ENCODE data around the gene PTPN23. TPM values are rescaled to one million over a fixed set of nuclear protein-coding genes. Genes with fewer than 3 reads are reported as not detected.
A peak's percentile ranks its signal among the peaks of the same experiment; 100 is the strongest.

Gene PTPN23
- total and polyA plus RNA-seq, 10 of the 15 experiments (the other 5 are each of a cell fraction or from before 2014, with no cell fraction given), result 0.44 to 28.6 (median 4.4) TPM

DNA sequence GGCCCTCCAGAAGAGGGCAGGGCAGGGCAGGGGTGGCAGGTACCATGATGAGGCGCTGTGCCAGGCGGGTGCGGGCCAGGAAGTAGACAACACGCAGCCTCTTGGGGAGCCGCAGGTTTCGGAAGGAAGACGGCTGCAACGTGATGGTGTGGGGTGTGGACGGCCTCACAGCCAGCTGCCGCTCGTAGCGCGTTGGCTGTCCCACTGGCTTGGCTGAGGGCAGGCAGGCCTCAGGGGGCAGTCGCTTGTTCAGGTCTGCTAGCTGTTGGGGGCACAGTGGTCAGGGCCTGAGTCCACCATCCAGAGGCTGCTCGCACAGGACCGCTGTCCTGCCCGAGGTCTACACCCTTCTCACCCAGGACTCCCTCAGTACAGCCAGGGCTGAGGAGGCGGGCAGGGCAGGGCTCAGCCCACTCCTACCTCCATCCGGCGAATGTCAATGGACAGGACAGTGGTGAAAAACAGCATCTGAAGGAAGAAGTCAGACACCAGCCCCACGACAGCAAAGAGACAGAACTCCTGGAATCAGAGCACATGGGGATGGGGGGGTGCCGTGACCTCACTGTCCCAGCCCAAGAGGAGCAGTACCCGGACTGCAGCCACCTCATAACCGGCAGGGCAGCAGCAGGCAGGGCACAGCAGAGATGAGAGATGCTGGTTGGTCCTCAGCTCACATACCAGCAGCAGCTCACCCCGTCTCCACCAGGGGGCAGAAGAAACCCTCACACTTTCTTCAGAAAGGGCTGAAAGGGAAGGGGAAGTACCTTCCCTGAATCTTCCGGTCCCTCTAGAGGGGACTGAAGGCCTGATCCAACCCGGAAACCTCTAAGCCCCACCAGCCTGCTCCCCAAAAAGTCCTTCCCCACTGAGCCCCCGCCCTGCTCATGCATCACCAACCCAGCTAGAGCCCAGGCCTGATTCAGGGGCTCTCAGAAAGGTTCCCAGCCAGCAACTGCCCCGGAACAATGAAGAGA, 40.0 kb downstream of the PTPN23 start (continued):
- TF ChIP-seq, protein P1, sequence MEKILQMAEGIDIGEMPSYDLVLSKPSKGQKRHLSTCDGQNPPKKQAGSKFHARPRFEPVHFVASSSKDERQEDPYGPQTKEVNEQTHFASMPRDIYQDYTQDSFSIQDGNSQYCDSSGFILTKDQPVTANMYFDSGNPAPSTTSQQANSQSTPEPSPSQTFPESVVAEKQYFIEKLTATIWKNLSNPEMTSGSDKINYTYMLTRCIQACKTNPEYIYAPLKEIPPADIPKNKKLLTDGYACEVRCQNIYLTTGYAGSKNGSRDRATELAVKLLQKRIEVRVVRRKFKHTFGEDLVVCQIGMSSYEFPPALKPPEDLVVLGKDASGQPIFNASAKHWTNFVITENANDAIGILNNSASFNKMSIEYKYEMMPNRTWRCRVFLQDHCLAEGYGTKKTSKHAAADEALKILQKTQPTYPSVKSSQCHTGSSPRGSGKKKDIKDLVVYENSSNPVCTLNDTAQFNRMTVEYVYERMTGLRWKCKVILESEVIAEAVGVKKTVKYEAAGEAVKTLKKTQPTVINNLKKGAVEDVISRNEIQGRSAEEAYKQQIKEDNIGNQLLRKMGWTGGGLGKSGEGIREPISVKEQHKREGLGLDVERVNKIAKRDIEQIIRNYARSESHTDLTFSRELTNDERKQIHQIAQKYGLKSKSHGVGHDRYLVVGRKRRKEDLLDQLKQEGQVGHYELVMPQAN (conservative IDR thresholded peaks at IDR 0.05), result no peak
- TF ChIP-seq, protein P2, sequence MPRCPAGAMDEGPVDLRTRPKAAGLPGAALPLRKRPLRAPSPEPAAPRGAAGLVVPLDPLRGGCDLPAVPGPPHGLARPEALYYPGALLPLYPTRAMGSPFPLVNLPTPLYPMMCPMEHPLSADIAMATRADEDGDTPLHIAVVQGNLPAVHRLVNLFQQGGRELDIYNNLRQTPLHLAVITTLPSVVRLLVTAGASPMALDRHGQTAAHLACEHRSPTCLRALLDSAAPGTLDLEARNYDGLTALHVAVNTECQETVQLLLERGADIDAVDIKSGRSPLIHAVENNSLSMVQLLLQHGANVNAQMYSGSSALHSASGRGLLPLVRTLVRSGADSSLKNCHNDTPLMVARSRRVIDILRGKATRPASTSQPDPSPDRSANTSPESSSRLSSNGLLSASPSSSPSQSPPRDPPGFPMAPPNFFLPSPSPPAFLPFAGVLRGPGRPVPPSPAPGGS (IDR thresholded peaks at IDR 0.05; ENCODE audit: borderline replicate concordance, insufficient read depth, low read depth, low read length, poor library complexity, severe bottlenecking), result no peak
- TF ChIP-seq, protein P3, sequence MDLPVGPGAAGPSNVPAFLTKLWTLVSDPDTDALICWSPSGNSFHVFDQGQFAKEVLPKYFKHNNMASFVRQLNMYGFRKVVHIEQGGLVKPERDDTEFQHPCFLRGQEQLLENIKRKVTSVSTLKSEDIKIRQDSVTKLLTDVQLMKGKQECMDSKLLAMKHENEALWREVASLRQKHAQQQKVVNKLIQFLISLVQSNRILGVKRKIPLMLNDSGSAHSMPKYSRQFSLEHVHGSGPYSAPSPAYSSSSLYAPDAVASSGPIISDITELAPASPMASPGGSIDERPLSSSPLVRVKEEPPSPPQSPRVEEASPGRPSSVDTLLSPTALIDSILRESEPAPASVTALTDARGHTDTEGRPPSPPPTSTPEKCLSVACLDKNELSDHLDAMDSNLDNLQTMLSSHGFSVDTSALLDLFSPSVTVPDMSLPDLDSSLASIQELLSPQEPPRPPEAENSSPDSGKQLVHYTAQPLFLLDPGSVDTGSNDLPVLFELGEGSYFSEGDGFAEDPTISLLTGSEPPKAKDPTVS (IDR thresholded peaks at IDR 0.05; ENCODE audit: low read depth, low read length), result no peak
- TF ChIP-seq, protein P4, sequence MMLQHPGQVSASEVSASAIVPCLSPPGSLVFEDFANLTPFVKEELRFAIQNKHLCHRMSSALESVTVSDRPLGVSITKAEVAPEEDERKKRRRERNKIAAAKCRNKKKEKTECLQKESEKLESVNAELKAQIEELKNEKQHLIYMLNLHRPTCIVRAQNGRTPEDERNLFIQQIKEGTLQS (IDR thresholded peaks at IDR 0.05; ENCODE audit: borderline replicate concordance, extremely low read depth, low read depth, low read length), result no peak
- TF ChIP-seq RELA (IDR thresholded peaks at IDR 0.05; ENCODE audit: borderline replicate concordance, partially characterized antibody) (peak; percentile 51), TBL1XR1 (IDR thresholded peaks at IDR 0.05; ENCODE audit: low read depth, low read length) (no peak), POLR2AphosphoS5 (IDR thresholded peaks at IDR 0.05; ENCODE audit: low read length) (peak; percentile 38; the same call in 1 of the 2 replicates), KDM1A (IDR thresholded peaks at IDR 0.05; ENCODE audit: borderline replicate concordance) (no peak)
- TF ChIP-seq, protein P5, sequence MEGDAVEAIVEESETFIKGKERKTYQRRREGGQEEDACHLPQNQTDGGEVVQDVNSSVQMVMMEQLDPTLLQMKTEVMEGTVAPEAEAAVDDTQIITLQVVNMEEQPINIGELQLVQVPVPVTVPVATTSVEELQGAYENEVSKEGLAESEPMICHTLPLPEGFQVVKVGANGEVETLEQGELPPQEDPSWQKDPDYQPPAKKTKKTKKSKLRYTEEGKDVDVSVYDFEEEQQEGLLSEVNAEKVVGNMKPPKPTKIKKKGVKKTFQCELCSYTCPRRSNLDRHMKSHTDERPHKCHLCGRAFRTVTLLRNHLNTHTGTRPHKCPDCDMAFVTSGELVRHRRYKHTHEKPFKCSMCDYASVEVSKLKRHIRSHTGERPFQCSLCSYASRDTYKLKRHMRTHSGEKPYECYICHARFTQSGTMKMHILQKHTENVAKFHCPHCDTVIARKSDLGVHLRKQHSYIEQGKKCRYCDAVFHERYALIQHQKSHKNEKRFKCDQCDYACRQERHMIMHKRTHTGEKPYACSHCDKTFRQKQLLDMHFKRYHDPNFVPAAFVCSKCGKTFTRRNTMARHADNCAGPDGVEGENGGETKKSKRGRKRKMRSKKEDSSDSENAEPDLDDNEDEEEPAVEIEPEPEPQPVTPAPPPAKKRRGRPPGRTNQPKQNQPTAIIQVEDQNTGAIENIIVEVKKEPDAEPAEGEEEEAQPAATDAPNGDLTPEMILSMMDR (IDR thresholded peaks at IDR 0.05 in 2 of 3, conservative IDR thresholded peaks at IDR 0.05 in 1 of 3; ENCODE audit: control insufficient read depth in 2 of 3, extremely low read depth in 1 of 3, insufficient read depth in 1 of 3, low read depth in 3 of 3, low read length in 3 of 3), result peak; percentile 94 to 96 (median 96)
- TF ChIP-seq, protein P6, sequence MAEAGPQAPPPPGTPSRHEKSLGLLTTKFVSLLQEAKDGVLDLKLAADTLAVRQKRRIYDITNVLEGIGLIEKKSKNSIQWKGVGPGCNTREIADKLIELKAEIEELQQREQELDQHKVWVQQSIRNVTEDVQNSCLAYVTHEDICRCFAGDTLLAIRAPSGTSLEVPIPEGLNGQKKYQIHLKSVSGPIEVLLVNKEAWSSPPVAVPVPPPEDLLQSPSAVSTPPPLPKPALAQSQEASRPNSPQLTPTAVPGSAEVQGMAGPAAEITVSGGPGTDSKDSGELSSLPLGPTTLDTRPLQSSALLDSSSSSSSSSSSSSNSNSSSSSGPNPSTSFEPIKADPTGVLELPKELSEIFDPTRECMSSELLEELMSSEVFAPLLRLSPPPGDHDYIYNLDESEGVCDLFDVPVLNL (IDR thresholded peaks at IDR 0.05; ENCODE audit: low read depth, low read length), result no peak
- TF ChIP-seq, protein P7, sequence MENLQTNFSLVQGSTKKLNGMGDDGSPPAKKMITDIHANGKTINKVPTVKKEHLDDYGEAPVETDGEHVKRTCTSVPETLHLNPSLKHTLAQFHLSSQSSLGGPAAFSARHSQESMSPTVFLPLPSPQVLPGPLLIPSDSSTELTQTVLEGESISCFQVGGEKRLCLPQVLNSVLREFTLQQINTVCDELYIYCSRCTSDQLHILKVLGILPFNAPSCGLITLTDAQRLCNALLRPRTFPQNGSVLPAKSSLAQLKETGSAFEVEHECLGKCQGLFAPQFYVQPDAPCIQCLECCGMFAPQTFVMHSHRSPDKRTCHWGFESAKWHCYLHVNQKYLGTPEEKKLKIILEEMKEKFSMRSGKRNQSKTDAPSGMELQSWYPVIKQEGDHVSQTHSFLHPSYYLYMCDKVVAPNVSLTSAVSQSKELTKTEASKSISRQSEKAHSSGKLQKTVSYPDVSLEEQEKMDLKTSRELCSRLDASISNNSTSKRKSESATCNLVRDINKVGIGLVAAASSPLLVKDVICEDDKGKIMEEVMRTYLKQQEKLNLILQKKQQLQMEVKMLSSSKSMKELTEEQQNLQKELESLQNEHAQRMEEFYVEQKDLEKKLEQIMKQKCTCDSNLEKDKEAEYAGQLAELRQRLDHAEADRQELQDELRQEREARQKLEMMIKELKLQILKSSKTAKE (IDR thresholded peaks at IDR 0.05; ENCODE audit: low read depth, poor library complexity, severe bottlenecking), result no peak
- TF ChIP-seq, protein P8, sequence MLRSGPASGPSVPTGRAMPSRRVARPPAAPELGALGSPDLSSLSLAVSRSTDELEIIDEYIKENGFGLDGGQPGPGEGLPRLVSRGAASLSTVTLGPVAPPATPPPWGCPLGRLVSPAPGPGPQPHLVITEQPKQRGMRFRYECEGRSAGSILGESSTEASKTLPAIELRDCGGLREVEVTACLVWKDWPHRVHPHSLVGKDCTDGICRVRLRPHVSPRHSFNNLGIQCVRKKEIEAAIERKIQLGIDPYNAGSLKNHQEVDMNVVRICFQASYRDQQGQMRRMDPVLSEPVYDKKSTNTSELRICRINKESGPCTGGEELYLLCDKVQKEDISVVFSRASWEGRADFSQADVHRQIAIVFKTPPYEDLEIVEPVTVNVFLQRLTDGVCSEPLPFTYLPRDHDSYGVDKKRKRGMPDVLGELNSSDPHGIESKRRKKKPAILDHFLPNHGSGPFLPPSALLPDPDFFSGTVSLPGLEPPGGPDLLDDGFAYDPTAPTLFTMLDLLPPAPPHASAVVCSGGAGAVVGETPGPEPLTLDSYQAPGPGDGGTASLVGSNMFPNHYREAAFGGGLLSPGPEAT (IDR thresholded peaks at IDR 0.05; ENCODE audit: low read depth), result peak; percentile 34; the same call in 1 of the 2 replicates
